HG03520 (cell line): ENCODE measurements around the gene BABAM2.

Source experiments
- ATAC-seq: cut with Tn5 transposase; IDR thresholded peaks from one replicate; pipeline ENCODE4 v1.9.1; 2021; ENCODE audit warnings: mild to moderate bottlenecking, moderate library complexity; ENCODE audit not compliant: unreplicated experiment

The BABAM2 gene

GRCh38 chr2:28336982-28337627 lies 446.6 kb downstream of the BABAM2 start:
- no peak for ATAC-seq

GRCh38 chr2:28338046-28338817 lies 447.7 kb downstream of the BABAM2 start:
- no peak for ATAC-seq

- no peak for ATAC-seq
These were observed 448.3 kb downstream of the BABAM2 start for GRCh38 chr2:28338831-28339321.

- ATAC-seq = no peak
These were observed 449.1 kb downstream of the BABAM2 start for GRCh38 chr2:28339516-28340175.

GRCh38 chr2:28340312-28341202 lies 450.0 kb downstream of the BABAM2 start:
- no peak for ATAC-seq

GRCh38 chr2:28341208-28341891 lies 450.8 kb downstream of the BABAM2 start:
- ATAC-seq = no peak

GRCh38 chr2:28342081-28342967 lies 451.8 kb downstream of the BABAM2 start:
- ATAC-seq = no peak

- ATAC-seq = no peak
These were observed 452.8 kb downstream of the BABAM2 start for GRCh38 chr2:28343184-28343942.

GRCh38 chr2:28343971-28344715 lies 453.6 kb downstream of the BABAM2 start:
- ATAC-seq = no peak

GRCh38 chr2:28344756-28345373 lies 454.3 kb downstream of the BABAM2 start:
- no peak for ATAC-seq

- ATAC-seq = no peak
These were observed 455.1 kb downstream of the BABAM2 start for GRCh38 chr2:28345619-28346018.

- no peak for ATAC-seq
These were observed 456.1 kb downstream of the BABAM2 start for GRCh38 chr2:28346587-28346986.

GRCh38 chr2:28347193-28347592 lies 456.7 kb downstream of the BABAM2 start:
- no peak for ATAC-seq

GRCh38 chr2:28347596-28347995 lies 457.1 kb downstream of the BABAM2 start:
- ATAC-seq = no peak

- no peak for ATAC-seq
These were observed 457.6 kb downstream of the BABAM2 start for GRCh38 chr2:28348149-28348567.

- ATAC-seq = no peak
These were observed 458.4 kb downstream of the BABAM2 start for GRCh38 chr2:28348921-28349320.

- no peak for ATAC-seq
These were observed 459.1 kb downstream of the BABAM2 start for GRCh38 chr2:28349546-28350165.
